H9 (cell line): ENCODE results near the gene GPR176. TPM values are rescaled to one million over a fixed set of nuclear protein-coding genes. Genes with fewer than 3 reads are reported as not detected.

Experiments used
- DNase-seq: peaks from one replicate; pipeline ENCODE4 v3.0.0-alpha.2; 2017
- H2AFZ ChIP-seq: one replicate; pipeline ENCODE4 v1.6.1; 2013; ENCODE audit warnings: mild to moderate bottlenecking, low read length, control low read depth, moderate library complexity
- H2AK5ac ChIP-seq: 2 replicates; pipeline ENCODE4 v1.6.1; 2013; ENCODE audit warnings: low read length, control low read depth, mixed read lengths; ENCODE audit not compliant: insufficient read length
- H2BK120ac ChIP-seq: one replicate; pipeline ENCODE4 v1.6.1; 2013; ENCODE audit warnings: low read depth, mild to moderate bottlenecking, low read length, control low read depth, inconsistent platforms; ENCODE audit not compliant: poor library complexity, severe bottlenecking
- H2BK12ac ChIP-seq: 2 replicates; pipeline ENCODE4 v1.6.1; 2013; ENCODE audit warnings: low read length, control low read depth, mixed read lengths, low read depth; ENCODE audit not compliant: insufficient read length
- H2BK15ac ChIP-seq: 2 replicates; pipeline ENCODE4 v1.6.1; 2013; ENCODE audit warnings: low read depth, low read length, control low read depth
- H2BK20ac ChIP-seq: one replicate; pipeline ENCODE4 v1.6.1; 2013; ENCODE audit warnings: low read depth, mild to moderate bottlenecking, low read length, control low read depth, inconsistent platforms; ENCODE audit not compliant: poor library complexity, severe bottlenecking
- H2BK5ac ChIP-seq: 2 replicates; pipeline ENCODE4 v1.6.1; 2013; ENCODE audit warnings: low read length, control low read depth, mixed read lengths; ENCODE audit not compliant: insufficient read length
- H3K14ac ChIP-seq: 2 replicates; pipeline ENCODE4 v1.6.1; 2013; ENCODE audit warnings: low read length, control low read depth; ENCODE audit not compliant: insufficient read depth
- H3K18ac ChIP-seq: 2 replicates; pipeline ENCODE4 v1.6.1; 2013; ENCODE audit warnings: low read depth, mild to moderate bottlenecking, mixed read lengths, low read length, control low read depth; ENCODE audit not compliant: insufficient read length
- H3K23ac ChIP-seq: 2 replicates; pipeline ENCODE4 v1.6.1; 2013; ENCODE audit warnings: low read length, control low read depth, mixed read lengths, low read depth; ENCODE audit not compliant: insufficient read length
- H3K23me2 ChIP-seq: 2 replicates; pipeline ENCODE4 v1.6.1; 2013; ENCODE audit warnings: low read depth, mild to moderate bottlenecking, mixed read lengths, low read length, control low read depth; ENCODE audit not compliant: insufficient read length, poor library complexity, severe bottlenecking
- H3K27ac ChIP-seq: 2 replicates; pipeline ENCODE4 v1.5.1; 2013; ENCODE audit warnings: low read length, control low read depth, mixed read lengths, low read depth; ENCODE audit not compliant: insufficient read length
- H3K27me3 ChIP-seq: 2 replicates; pipeline ENCODE4 v1.6.1; 2013; ENCODE audit warnings: low read length, control low read depth, inconsistent platforms; ENCODE audit not compliant: insufficient read depth
- H3K4ac ChIP-seq: 2 replicates; pipeline ENCODE4 v1.6.1; 2013; ENCODE audit warnings: low read depth, mild to moderate bottlenecking, control low read depth, inconsistent platforms, low read length, moderate library complexity
- H3K4me1 ChIP-seq: 2 replicates; pipeline ENCODE4 v1.6.1; 2013; ENCODE audit warnings: low read length, control low read depth, inconsistent platforms; ENCODE audit not compliant: insufficient read depth
- H3K4me2 ChIP-seq: 2 replicates; pipeline ENCODE4 v1.6.1; 2013; ENCODE audit warnings: low read length, control low read depth, mixed read lengths; ENCODE audit not compliant: insufficient read length, insufficient read depth
- H3K56ac ChIP-seq: 2 replicates; pipeline ENCODE4 v1.6.1; 2013; ENCODE audit warnings: low read depth, mild to moderate bottlenecking, mixed read lengths, low read length, control low read depth; ENCODE audit not compliant: insufficient read length
- H3K79me1 ChIP-seq: 2 replicates; pipeline ENCODE4 v1.6.1; 2013; ENCODE audit warnings: low read depth, mild to moderate bottlenecking, moderate library complexity, low read length, control low read depth, inconsistent platforms; ENCODE audit not compliant: insufficient read depth, poor library complexity, severe bottlenecking
- H3K79me2 ChIP-seq: 2 replicates; pipeline ENCODE4 v1.6.1; 2013; ENCODE audit warnings: low read length, control low read depth, inconsistent platforms; ENCODE audit not compliant: insufficient read depth
- H3K9ac ChIP-seq: 2 replicates; pipeline ENCODE4 v1.6.1; 2013; ENCODE audit warnings: low read length, control low read depth, mixed read lengths; ENCODE audit not compliant: insufficient read length; ENCODE audit errors: extremely low read depth
- H3K9me3 ChIP-seq: one replicate; pipeline ENCODE4 v1.6.1; 2013; ENCODE audit warnings: low read depth, low read length, inconsistent platforms; ENCODE audit not compliant: control insufficient read depth
- H3T11ph ChIP-seq: one replicate; pipeline ENCODE4 v1.6.1; 2013; ENCODE audit warnings: mild to moderate bottlenecking, low read length, control low read depth, inconsistent platforms
- H4K20me1 ChIP-seq: one replicate; pipeline ENCODE4 v1.6.1; 2013; ENCODE audit not compliant: control insufficient read depth, insufficient read length, insufficient read depth
- H4K5ac ChIP-seq: 2 replicates; pipeline ENCODE4 v1.6.1; 2013; ENCODE audit warnings: low read depth, mild to moderate bottlenecking, mixed read lengths, low read length, control low read depth; ENCODE audit not compliant: insufficient read length
- H4K8ac ChIP-seq: replicated peaks from 2 replicates; pipeline ENCODE4 v1.6.1; 2013; ENCODE audit warnings: low read length, control low read depth, mixed read lengths, low read depth; ENCODE audit not compliant: insufficient read length
- H4K91ac ChIP-seq: 2 replicates; pipeline ENCODE4 v1.6.1; 2013; ENCODE audit warnings: low read depth, mild to moderate bottlenecking, moderate library complexity, mixed read lengths, low read length, control low read depth; ENCODE audit not compliant: insufficient read length
- H3K27ac Mint-ChIP-seq, 3 experiments: 2 replicates in 2 of 3; 3 replicates in 1 of 3; pipeline ENCODE4 v1.8.0; 2020 to 2021; ENCODE audit warnings: mixed read lengths in 3 of 3, mild to moderate bottlenecking in 1 of 3, moderate library complexity in 1 of 3
- H3K27me3 Mint-ChIP-seq: 2 replicates; pipeline ENCODE4 v1.8.0; 2021; ENCODE audit warnings: low read depth, mild to moderate bottlenecking, moderate library complexity, mixed read lengths
- H3K36me3 Mint-ChIP-seq, 3 experiments: 2 replicates in 2 of 3; 3 replicates in 1 of 3; pipeline ENCODE4 v1.8.0; 2020 to 2021; ENCODE audit warnings: low read depth in 3 of 3, mixed read lengths in 3 of 3; ENCODE audit not compliant: insufficient read depth in 1 of 3
- H3K4me1 Mint-ChIP-seq, 2 experiments: 2 replicates each; pipeline ENCODE4 v1.8.0; 2020; ENCODE audit warnings: mixed read lengths in 2 of 2
- H3K4me3 Mint-ChIP-seq, 2 experiments: 2 replicates in 1 of 2; 3 replicates in 1 of 2; pipeline ENCODE4 v1.8.0; 2020 to 2021; ENCODE audit warnings: mild to moderate bottlenecking in 2 of 2, mixed read lengths in 2 of 2, moderate library complexity in 1 of 2
- H3K9me3 Mint-ChIP-seq, 2 experiments: 2 replicates in 1 of 2; 3 replicates in 1 of 2; pipeline ENCODE4 v1.8.0; 2020; ENCODE audit warnings: mild to moderate bottlenecking in 2 of 2, mixed read lengths in 2 of 2, moderate library complexity in 1 of 2
- WGBS: extraction: QIAGEN DNeasy Blood & Tissue Kit; methylation state at CpG from one replicate; pipeline ENCODE4 v1.1.7; 2013; ENCODE audit warnings: missing lambda C conversion rate, low lambda C conversion rate, mixed read lengths; ENCODE audit not compliant: insufficient read length; ENCODE audit errors: extremely low coverage; 5-methylcytosine and 5-hydroxymethylcytosine counted together
- total RNA-seq: library from RNA; stranded (reverse); gene quantifications from 2 replicates; pipeline ENCODE4 v1.2.1, GENCODE V29; 2021
- TF ChIP-seq, protein P1 (sequence below): fragments of 200-600 bp; sonication (generic); conservative IDR thresholded peaks from 3 replicates; pipeline ENCODE4 v1.8.0; 2021; ENCODE audit warnings: antibody characterized with exemption, mild to moderate bottlenecking

The GPR176 gene
- total RNA-seq, 1 experiment from 2014 or later: 132 TPM

DNA sequence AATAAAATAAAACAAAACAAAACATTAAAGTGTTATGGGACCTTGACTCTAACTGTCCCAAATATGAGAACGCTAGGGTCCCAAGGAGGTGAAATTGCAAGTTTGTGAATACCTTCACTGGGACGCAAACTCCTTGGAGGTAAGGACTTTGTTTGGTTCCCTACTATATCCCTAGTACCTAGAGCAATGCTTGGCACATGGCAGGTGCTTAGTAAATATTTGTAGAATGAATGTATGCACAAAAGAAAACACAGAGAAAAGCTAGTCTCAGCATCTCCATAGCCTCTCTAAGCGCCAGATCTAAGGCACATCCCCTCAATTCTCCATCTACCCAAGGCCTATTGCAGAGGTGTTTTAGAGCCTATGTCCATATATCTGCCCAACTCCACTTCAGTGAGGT lies 30.5 kb downstream of the GPR176 start:
- H2AK5ac ChIP-seq: no peak overlapping the region
- H3K23me2 ChIP-seq: no peaks in the 10 kb centered on the region
- H2BK12ac ChIP-seq: peak overlapping the region; percentile 57
- H3K14ac ChIP-seq: no peak overlapping the region
- H3K9ac ChIP-seq: no peak overlapping the region
- H2BK20ac ChIP-seq: no peak overlapping the region
- peaks cover 11% of the 10 kb centered on the region; the same call in 1 of the 2 replicates for H3K79me2 ChIP-seq
- peak overlapping the region; percentile 64 for H2BK120ac ChIP-seq
- peaks cover 31% of the 10 kb centered on the region for H3K4me1 ChIP-seq
- H3K27me3 Mint-ChIP-seq: no peaks in the 10 kb centered on the region
- H3K4me2 ChIP-seq: no peak overlapping the region
- no peak for DNase-seq
- H2BK15ac ChIP-seq: no peak overlapping the region
- H3K4me1 Mint-ChIP-seq: peaks cover 70 to 74% of the 10 kb centered on the region in 2 experiments
- no peaks in the 10 kb centered on the region for H3K9me3 ChIP-seq
- WGBS: no CpG with 5 or more reads among the region's 3 CpGs
- no peak overlapping the region for H4K8ac ChIP-seq
- H3K27ac ChIP-seq: peak overlapping the region; percentile 95
- H3K36me3 Mint-ChIP-seq: peaks cover 11 to 17% (median 14%) of the 10 kb centered on the region in 3 experiments
- H3K9me3 Mint-ChIP-seq: 0 out of 5 replicates have a peak, but pooled peaks cover 2 to 3% of the 10 kb centered on the region in 2 experiments
- no peaks in the 10 kb centered on the region for H3K79me1 ChIP-seq
- TF ChIP-seq, protein P1, sequence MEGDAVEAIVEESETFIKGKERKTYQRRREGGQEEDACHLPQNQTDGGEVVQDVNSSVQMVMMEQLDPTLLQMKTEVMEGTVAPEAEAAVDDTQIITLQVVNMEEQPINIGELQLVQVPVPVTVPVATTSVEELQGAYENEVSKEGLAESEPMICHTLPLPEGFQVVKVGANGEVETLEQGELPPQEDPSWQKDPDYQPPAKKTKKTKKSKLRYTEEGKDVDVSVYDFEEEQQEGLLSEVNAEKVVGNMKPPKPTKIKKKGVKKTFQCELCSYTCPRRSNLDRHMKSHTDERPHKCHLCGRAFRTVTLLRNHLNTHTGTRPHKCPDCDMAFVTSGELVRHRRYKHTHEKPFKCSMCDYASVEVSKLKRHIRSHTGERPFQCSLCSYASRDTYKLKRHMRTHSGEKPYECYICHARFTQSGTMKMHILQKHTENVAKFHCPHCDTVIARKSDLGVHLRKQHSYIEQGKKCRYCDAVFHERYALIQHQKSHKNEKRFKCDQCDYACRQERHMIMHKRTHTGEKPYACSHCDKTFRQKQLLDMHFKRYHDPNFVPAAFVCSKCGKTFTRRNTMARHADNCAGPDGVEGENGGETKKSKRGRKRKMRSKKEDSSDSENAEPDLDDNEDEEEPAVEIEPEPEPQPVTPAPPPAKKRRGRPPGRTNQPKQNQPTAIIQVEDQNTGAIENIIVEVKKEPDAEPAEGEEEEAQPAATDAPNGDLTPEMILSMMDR: no peak
- H3K23ac ChIP-seq: no peak overlapping the region
- H2AFZ ChIP-seq: no peak overlapping the region
- H3K4ac ChIP-seq: no peak overlapping the region; the same call in 1 of the 2 replicates
- H3K4me3 Mint-ChIP-seq: no peak overlapping the region; a peak in 1 of 5 replicates
- H4K20me1 ChIP-seq: no peaks in the 10 kb centered on the region
- no peak overlapping the region for H4K5ac ChIP-seq
- peak overlapping the region; percentile 60 to 100 (median 77); a peak in 6 of 7 replicates for H3K27ac Mint-ChIP-seq
- no peak overlapping the region for H3K18ac ChIP-seq
- no peak overlapping the region for H3K56ac ChIP-seq
- H4K91ac ChIP-seq: no peak overlapping the region
- no peak overlapping the region for H3T11ph ChIP-seq
- H3K27me3 ChIP-seq: no peaks in the 10 kb centered on the region
- H2BK5ac ChIP-seq: peak overlapping the region; percentile 86
